HepG2 (cell line): ENCODE measurements around the gene MYOM1. TPM values are rescaled to one million over a fixed set of nuclear protein-coding genes. Genes with fewer than 3 reads are reported as not detected.

Experiments used
- AGO2 ChIP-seq: fragments of 200-400 bp; formaldehyde crosslinking; optimal IDR thresholded peaks from 2 replicates; pipeline ENCODE3; 2017; ENCODE audit warnings: mild to moderate bottlenecking, low read depth, low read length, moderate library complexity
- FOXP1 ChIP-seq, 2 experiments: fragments of 450-650 bp in 1 of 2; IDR thresholded peaks; 2 replicates each; pipeline ENCODE4 v1.6.1; 2017 to 2018; ENCODE audit warnings: antibody characterized with exemption in 1 of 2
- HOXD1 ChIP-seq: sonication (generic); formaldehyde crosslinking; IDR thresholded peaks from 2 replicates; pipeline ENCODE4 v1.5.0; 2020; ENCODE audit warnings: missing genetic modification reagents
- KDM4B ChIP-seq: sonication (generic); formaldehyde crosslinking; IDR thresholded peaks from 2 replicates; pipeline ENCODE4 v1.4.0; 2020; ENCODE audit warnings: missing genetic modification reagents
- KLF12 ChIP-seq: sonication (generic); formaldehyde crosslinking; IDR thresholded peaks from 2 replicates; pipeline ENCODE4 v1.4.0; 2020; ENCODE audit warnings: missing genetic modification reagents, borderline replicate concordance
- NFKB2 ChIP-seq: sonication (generic); formaldehyde crosslinking; IDR thresholded peaks from 2 replicates; pipeline ENCODE4 v1.4.0; 2020; ENCODE audit warnings: missing genetic modification reagents, borderline replicate concordance
- PHF5A ChIP-seq: IDR thresholded peaks from one replicate; pipeline ENCODE4 v1.6.1; 2018; ENCODE audit warnings: low read depth, missing genetic modification reagents; ENCODE audit not compliant: unreplicated experiment
- POGZ ChIP-seq: sonication (generic); formaldehyde crosslinking; IDR thresholded peaks from 2 replicates; pipeline ENCODE4 v1.4.0; 2020; ENCODE audit warnings: mild to moderate bottlenecking, missing genetic modification reagents
- RAD21 ChIP-seq: fragments of 450-650 bp; formaldehyde crosslinking; IDR thresholded peaks from 2 replicates; pipeline ENCODE4 v1.5.0; 2020; ENCODE audit warnings: mild to moderate bottlenecking
- RARG ChIP-seq: sonication (generic); formaldehyde crosslinking; IDR thresholded peaks from 2 replicates; pipeline ENCODE4 v1.4.0; 2020; ENCODE audit warnings: low read depth, mild to moderate bottlenecking, missing genetic modification reagents
- RFXANK ChIP-seq: IDR thresholded peaks from 2 replicates; pipeline ENCODE4 v1.6.1; 2016
- SIX4 ChIP-seq: sonication (generic); formaldehyde crosslinking; IDR thresholded peaks from 2 replicates; pipeline ENCODE4 v1.4.0; 2020; ENCODE audit warnings: missing genetic modification reagents
- ZFP37 ChIP-seq: sonication (generic); formaldehyde crosslinking; IDR thresholded peaks from 2 replicates; pipeline ENCODE4 v1.4.0; 2020; ENCODE audit warnings: missing genetic modification reagents, borderline replicate concordance
- ZFP41 ChIP-seq: sonication (generic); formaldehyde crosslinking; IDR thresholded peaks from 2 replicates; pipeline ENCODE4 v1.4.0; 2020; ENCODE audit warnings: mild to moderate bottlenecking, missing genetic modification reagents, borderline replicate concordance
- ZNF232 ChIP-seq: sonication (generic); formaldehyde crosslinking; IDR thresholded peaks from 2 replicates; pipeline ENCODE4 v1.4.0; 2020; ENCODE audit warnings: missing genetic modification reagents, borderline replicate concordance
- ZNF343 ChIP-seq: sonication (generic); formaldehyde crosslinking; IDR thresholded peaks from 2 replicates; pipeline ENCODE4 v1.4.0; 2020; ENCODE audit warnings: mild to moderate bottlenecking, missing genetic modification reagents
- ZNF598 ChIP-seq: sonication (generic); formaldehyde crosslinking; IDR thresholded peaks from 2 replicates; pipeline ENCODE4 v1.5.1; 2020; ENCODE audit warnings: mild to moderate bottlenecking, missing genetic modification reagents, borderline replicate concordance
- ZSCAN22 ChIP-seq: sonication (generic); formaldehyde crosslinking; IDR thresholded peaks from 2 replicates; pipeline ENCODE4 v1.4.0; 2020; ENCODE audit warnings: mild to moderate bottlenecking, missing genetic modification reagents
- polyA plus RNA-seq, 8 experiments: library from polyadenylated mRNA; depleted of rRNA in 3 of 8; stranded (reverse) in 7 of 8; unstranded in 1 of 8; fragments of >200 nt; fragmentation: Illumina TruSeq in 4 of 8; extraction: Trizol in 4 of 8; gene quantifications; 2 replicates each; pipeline versions ENCODE4 v1.2.1 to v1.2.3, GENCODE V29; 2011 to 2016; ENCODE audit warnings: low read depth in 4 of 8, missing spikeins in 1 of 8, mixed read lengths in 1 of 8; ENCODE audit not compliant: insufficient read depth in 1 of 8
- total RNA-seq, 5 experiments: library from RNA; depleted of rRNA; stranded (reverse); fragments of >200 nt; fragmentation: Illumina TruSeq; extraction: Trizol; gene quantifications; 2 replicates each; pipeline ENCODE4 v1.2.3, GENCODE V29; 2016; ENCODE audit warnings: low read depth in 1 of 5
- TF ChIP-seq, protein P1 (sequence below), 2 experiments: IDR thresholded peaks; 2 replicates each; pipeline ENCODE4 v1.6.1; 2011 to 2012; ENCODE audit warnings: low read length in 2 of 2, borderline replicate concordance in 1 of 2, low read depth in 1 of 2, mild to moderate bottlenecking in 1 of 2, moderate library complexity in 1 of 2
- TF ChIP-seq, protein P2 (sequence below): sonication (generic); formaldehyde crosslinking; IDR thresholded peaks from 2 replicates; pipeline ENCODE4 v1.4.0; 2020; ENCODE audit warnings: mild to moderate bottlenecking, missing genetic modification reagents
- TF ChIP-seq, protein P3 (sequence below), 2 experiments: fragments of 450-650 bp in 1 of 2; sonication (generic) in 1 of 2; formaldehyde crosslinking; IDR thresholded peaks; 2 replicates each; pipeline versions ENCODE4 v1.5.0 to v1.8.0; 2020 to 2022; ENCODE audit warnings: mild to moderate bottlenecking in 1 of 2, missing genetic modification reagents in 1 of 2
- TF ChIP-seq, protein P4 (sequence below): sonication (generic); formaldehyde crosslinking; IDR thresholded peaks from 2 replicates; pipeline ENCODE4 v1.4.0; 2020; ENCODE audit warnings: mild to moderate bottlenecking, missing genetic modification reagents, borderline replicate concordance

Gene MYOM1
- total and polyA plus RNA-seq, 2 of the 13 experiments (the other 11 are each of a cell fraction or from before 2014, with no cell fraction given): 0.46 to 0.98 TPM

DNA sequence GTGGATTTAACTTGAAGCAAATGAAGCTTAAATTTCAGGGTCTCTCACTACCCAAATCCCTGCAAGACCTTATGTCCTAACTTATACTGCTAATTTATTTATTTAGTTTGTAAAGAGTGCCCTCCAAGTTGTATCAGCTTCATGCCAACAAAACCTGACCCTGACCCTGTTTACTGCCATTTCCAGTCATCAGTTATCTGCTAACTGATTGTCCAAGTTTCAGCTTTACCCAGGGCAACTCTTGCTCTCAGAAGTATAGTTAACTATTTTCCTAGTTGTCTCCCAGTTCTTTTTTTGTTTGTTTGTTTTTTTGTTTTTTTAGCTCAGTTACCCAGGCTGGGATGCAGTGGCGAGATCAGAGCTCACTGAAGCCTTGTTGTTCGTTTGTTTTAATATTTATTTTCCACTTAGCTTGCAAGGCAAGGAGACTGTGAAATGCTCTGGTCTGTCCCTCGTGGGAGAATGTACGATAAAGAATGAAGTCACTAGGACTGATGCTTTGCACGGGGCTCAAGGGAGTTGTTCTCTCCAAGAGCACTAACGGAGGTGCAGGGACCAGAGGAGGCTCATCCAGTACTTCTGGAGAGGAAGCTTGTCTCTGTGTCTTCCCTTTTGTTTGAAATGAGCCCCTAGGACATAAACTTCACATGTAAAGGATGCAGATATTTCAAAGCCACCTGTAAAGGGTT lies 35.3 kb downstream of the MYOM1 start (continued):
- TF ChIP-seq, protein P1, sequence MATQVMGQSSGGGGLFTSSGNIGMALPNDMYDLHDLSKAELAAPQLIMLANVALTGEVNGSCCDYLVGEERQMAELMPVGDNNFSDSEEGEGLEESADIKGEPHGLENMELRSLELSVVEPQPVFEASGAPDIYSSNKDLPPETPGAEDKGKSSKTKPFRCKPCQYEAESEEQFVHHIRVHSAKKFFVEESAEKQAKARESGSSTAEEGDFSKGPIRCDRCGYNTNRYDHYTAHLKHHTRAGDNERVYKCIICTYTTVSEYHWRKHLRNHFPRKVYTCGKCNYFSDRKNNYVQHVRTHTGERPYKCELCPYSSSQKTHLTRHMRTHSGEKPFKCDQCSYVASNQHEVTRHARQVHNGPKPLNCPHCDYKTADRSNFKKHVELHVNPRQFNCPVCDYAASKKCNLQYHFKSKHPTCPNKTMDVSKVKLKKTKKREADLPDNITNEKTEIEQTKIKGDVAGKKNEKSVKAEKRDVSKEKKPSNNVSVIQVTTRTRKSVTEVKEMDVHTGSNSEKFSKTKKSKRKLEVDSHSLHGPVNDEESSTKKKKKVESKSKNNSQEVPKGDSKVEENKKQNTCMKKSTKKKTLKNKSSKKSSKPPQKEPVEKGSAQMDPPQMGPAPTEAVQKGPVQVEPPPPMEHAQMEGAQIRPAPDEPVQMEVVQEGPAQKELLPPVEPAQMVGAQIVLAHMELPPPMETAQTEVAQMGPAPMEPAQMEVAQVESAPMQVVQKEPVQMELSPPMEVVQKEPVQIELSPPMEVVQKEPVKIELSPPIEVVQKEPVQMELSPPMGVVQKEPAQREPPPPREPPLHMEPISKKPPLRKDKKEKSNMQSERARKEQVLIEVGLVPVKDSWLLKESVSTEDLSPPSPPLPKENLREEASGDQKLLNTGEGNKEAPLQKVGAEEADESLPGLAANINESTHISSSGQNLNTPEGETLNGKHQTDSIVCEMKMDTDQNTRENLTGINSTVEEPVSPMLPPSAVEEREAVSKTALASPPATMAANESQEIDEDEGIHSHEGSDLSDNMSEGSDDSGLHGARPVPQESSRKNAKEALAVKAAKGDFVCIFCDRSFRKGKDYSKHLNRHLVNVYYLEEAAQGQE (IDR thresholded peaks at IDR 0.05; ENCODE audit: borderline replicate concordance in 1 of 2, low read depth in 1 of 2, low read length in 2 of 2): no peak
- no peak for TF ChIP-seq SIX4 (CRISPR knock-in tag)
- TF ChIP-seq NFKB2: no peak
- TF ChIP-seq ZNF343 (CRISPR knock-in tag): no peak
- TF ChIP-seq, protein P2, sequence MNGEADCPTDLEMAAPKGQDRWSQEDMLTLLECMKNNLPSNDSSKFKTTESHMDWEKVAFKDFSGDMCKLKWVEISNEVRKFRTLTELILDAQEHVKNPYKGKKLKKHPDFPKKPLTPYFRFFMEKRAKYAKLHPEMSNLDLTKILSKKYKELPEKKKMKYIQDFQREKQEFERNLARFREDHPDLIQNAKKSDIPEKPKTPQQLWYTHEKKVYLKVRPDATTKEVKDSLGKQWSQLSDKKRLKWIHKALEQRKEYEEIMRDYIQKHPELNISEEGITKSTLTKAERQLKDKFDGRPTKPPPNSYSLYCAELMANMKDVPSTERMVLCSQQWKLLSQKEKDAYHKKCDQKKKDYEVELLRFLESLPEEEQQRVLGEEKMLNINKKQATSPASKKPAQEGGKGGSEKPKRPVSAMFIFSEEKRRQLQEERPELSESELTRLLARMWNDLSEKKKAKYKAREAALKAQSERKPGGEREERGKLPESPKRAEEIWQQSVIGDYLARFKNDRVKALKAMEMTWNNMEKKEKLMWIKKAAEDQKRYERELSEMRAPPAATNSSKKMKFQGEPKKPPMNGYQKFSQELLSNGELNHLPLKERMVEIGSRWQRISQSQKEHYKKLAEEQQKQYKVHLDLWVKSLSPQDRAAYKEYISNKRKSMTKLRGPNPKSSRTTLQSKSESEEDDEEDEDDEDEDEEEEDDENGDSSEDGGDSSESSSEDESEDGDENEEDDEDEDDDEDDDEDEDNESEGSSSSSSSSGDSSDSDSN (CRISPR knock-in tag): no peak
- TF ChIP-seq ZNF598 (CRISPR knock-in tag): no peak
- TF ChIP-seq HOXD1 (CRISPR knock-in tag): no peak
- no peak for TF ChIP-seq PHF5A
- TF ChIP-seq, protein P3, sequence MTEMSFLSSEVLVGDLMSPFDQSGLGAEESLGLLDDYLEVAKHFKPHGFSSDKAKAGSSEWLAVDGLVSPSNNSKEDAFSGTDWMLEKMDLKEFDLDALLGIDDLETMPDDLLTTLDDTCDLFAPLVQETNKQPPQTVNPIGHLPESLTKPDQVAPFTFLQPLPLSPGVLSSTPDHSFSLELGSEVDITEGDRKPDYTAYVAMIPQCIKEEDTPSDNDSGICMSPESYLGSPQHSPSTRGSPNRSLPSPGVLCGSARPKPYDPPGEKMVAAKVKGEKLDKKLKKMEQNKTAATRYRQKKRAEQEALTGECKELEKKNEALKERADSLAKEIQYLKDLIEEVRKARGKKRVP (CRISPR knock-in tag; IDR thresholded peaks at IDR 0.05): no peak
- no peak for TF ChIP-seq RFXANK
- TF ChIP-seq ZFP41 (CRISPR knock-in tag): no peak
- TF ChIP-seq KDM4B: no peak
- TF ChIP-seq KLF12 (CRISPR knock-in tag): no peak
- TF ChIP-seq, protein P4, sequence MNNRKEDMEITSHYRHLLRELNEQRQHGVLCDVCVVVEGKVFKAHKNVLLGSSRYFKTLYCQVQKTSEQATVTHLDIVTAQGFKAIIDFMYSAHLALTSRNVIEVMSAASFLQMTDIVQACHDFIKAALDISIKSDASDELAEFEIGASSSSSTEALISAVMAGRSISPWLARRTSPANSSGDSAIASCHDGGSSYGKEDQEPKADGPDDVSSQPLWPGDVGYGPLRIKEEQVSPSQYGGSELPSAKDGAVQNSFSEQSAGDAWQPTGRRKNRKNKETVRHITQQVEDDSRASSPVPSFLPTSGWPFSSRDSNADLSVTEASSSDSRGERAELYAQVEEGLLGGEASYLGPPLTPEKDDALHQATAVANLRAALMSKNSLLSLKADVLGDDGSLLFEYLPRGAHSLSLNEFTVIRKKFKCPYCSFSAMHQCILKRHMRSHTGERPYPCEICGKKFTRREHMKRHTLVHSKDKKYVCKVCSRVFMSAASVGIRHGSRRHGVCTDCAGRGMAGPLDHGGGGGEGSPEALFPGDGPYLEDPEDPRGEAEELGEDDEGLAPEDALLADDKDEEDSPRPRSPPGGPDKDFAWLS (CRISPR knock-in tag): no peak
- TF ChIP-seq POGZ (CRISPR knock-in tag): no peak
- no peak for TF ChIP-seq RAD21 (CRISPR knock-in tag)
- no peak for TF ChIP-seq ZNF232
- TF ChIP-seq FOXP1 (IDR thresholded peaks at IDR 0.05): no peak
- TF ChIP-seq FOXP1 (CRISPR knock-in tag; IDR thresholded peaks at IDR 0.05): peak; percentile 69
- no peak for TF ChIP-seq AGO2
- TF ChIP-seq RARG (CRISPR knock-in tag): no peak
- no peak for TF ChIP-seq ZFP37 (CRISPR knock-in tag)
- TF ChIP-seq ZSCAN22 (CRISPR knock-in tag): no peak
